ENCODE results near the gene C9orf85. TPM values are rescaled to one million over a fixed set of nuclear protein-coding genes. Genes with fewer than 3 reads are reported as not detected.

The C9orf85 gene
- total RNA-seq, 2 donors from 2014 or later, result 7.5 to 9.3 TPM

- Histone ChIP-seq H3K36me3 (ENCODE audit: control insufficient read depth, insufficient read depth, low read length) (peaks cover 39% of the 10 kb centered on the region), H3K4me3 (ENCODE audit: low read length) (no peak overlapping the region), H3K9me3 (ENCODE audit: control insufficient read depth, low read length) (peaks cover 20% of the 10 kb centered on the region), H3K9ac (ENCODE audit: extremely low read depth, low read length, poor library complexity, severe bottlenecking) (no peak overlapping the region), H3K27me3 (ENCODE audit: control insufficient read depth, insufficient read depth, low read length, poor library complexity, severe bottlenecking) (no peaks in the 10 kb centered on the region), H3K4me1 (ENCODE audit: control insufficient read depth, insufficient read depth, low read length) (no peaks in the 10 kb centered on the region), H3K27ac (ENCODE audit: low read depth, low read length) (no peak overlapping the region)
- Mint-ChIP-seq H3K9me3 (peaks cover 12% of the 10 kb centered on the region), H3K4me3 (no peak overlapping the region), H3K27me3 (ENCODE audit: insufficient read depth) (no peaks in the 10 kb centered on the region), H3K27ac (no peak overlapping the region), H3K36me3 (ENCODE audit: low read depth) (peaks cover 47% of the 10 kb centered on the region), H3K4me1 (peaks cover 1% of the 10 kb centered on the region)
- TF ChIP-seq, protein P1, sequence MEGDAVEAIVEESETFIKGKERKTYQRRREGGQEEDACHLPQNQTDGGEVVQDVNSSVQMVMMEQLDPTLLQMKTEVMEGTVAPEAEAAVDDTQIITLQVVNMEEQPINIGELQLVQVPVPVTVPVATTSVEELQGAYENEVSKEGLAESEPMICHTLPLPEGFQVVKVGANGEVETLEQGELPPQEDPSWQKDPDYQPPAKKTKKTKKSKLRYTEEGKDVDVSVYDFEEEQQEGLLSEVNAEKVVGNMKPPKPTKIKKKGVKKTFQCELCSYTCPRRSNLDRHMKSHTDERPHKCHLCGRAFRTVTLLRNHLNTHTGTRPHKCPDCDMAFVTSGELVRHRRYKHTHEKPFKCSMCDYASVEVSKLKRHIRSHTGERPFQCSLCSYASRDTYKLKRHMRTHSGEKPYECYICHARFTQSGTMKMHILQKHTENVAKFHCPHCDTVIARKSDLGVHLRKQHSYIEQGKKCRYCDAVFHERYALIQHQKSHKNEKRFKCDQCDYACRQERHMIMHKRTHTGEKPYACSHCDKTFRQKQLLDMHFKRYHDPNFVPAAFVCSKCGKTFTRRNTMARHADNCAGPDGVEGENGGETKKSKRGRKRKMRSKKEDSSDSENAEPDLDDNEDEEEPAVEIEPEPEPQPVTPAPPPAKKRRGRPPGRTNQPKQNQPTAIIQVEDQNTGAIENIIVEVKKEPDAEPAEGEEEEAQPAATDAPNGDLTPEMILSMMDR (conservative IDR thresholded peaks at IDR 0.05), result no peak
- WGBS, 2 experiments (ENCODE audit: insufficient coverage in 1 of 2, insufficient read length in 1 of 2), result 67 to 95% methylated on average over 1 of the region's 1 CpG
- DNase-seq, result no peak
Observed at GRCh38 chr9:71886015-71886414, 25.4 kb upstream of the C9orf85 start.

DNA sequence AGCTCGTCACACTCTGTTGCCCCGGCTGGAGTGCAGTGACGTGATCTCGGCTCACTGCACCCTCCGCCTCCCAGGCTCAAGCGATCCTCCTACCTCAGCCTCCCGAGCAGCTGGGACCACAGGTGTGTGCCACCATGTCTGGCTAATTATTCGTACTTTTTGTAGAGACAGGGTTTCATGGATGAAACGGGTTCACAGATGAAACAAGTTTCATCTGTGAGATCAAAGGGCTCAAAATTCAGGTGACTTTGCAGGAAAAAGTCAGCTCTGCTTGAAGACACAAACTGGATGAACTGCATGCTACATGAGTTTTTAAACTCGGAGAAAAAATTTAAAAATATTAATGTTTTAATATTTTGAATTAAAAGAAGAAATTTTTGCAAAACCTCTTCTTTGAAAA lies 24.9 kb upstream of the C9orf85 start:
- Mint-ChIP-seq H3K27ac (no peak overlapping the region), H3K4me3 (no peak overlapping the region), H3K4me1 (peaks cover 1% of the 10 kb centered on the region), H3K9me3 (peaks cover 12% of the 10 kb centered on the region), H3K36me3 (ENCODE audit: low read depth) (peaks cover 43% of the 10 kb centered on the region), H3K27me3 (ENCODE audit: insufficient read depth) (no peaks in the 10 kb centered on the region)
- Histone ChIP-seq H3K4me1 (ENCODE audit: control insufficient read depth, insufficient read depth, low read length) (no peaks in the 10 kb centered on the region), H3K27ac (ENCODE audit: low read depth, low read length) (no peak overlapping the region), H3K4me3 (ENCODE audit: low read length) (no peak overlapping the region), H3K27me3 (ENCODE audit: control insufficient read depth, insufficient read depth, low read length, poor library complexity, severe bottlenecking) (no peaks in the 10 kb centered on the region), H3K9ac (ENCODE audit: extremely low read depth, low read length, poor library complexity, severe bottlenecking) (no peak overlapping the region), H3K9me3 (ENCODE audit: control insufficient read depth, low read length) (peaks cover 20% of the 10 kb centered on the region), H3K36me3 (ENCODE audit: control insufficient read depth, insufficient read depth, low read length) (peaks cover 39% of the 10 kb centered on the region)
- TF ChIP-seq, protein P1 (conservative IDR thresholded peaks at IDR 0.05), result no peak
- WGBS, 2 experiments (ENCODE audit: insufficient coverage in 1 of 2, insufficient read length in 1 of 2), result 89 to 96% methylated on average over 9 of the region's 10 CpGs
- DNase-seq, result no peak

- H3K9me3 ChIP-seq (ENCODE audit: control insufficient read depth, low read length), result peaks cover 20% of the 10 kb centered on the region
- 67 to 83% methylated on average over 1 of the region's 1 CpG for WGBS, 2 experiments (ENCODE audit: insufficient coverage in 1 of 2, insufficient read length in 1 of 2)
- DNase-seq, result no peak
- H3K27me3 ChIP-seq (ENCODE audit: control insufficient read depth, insufficient read depth, low read length, poor library complexity, severe bottlenecking), result no peaks in the 10 kb centered on the region
- TF ChIP-seq, protein P1 (conservative IDR thresholded peaks at IDR 0.05), result no peak
- no peak overlapping the region for H3K27ac ChIP-seq (ENCODE audit: low read depth, low read length)
- Mint-ChIP-seq H3K4me3 (no peak overlapping the region), H3K9me3 (peaks cover 12% of the 10 kb centered on the region), H3K36me3 (ENCODE audit: low read depth) (peaks cover 38% of the 10 kb centered on the region), H3K27me3 (ENCODE audit: insufficient read depth) (no peaks in the 10 kb centered on the region), H3K4me1 (peaks cover 1% of the 10 kb centered on the region), H3K27ac (no peak overlapping the region)
- H3K4me1 ChIP-seq (ENCODE audit: control insufficient read depth, insufficient read depth, low read length), result no peaks in the 10 kb centered on the region
- H3K9ac ChIP-seq (ENCODE audit: extremely low read depth, low read length, poor library complexity, severe bottlenecking), result no peak overlapping the region
- peaks cover 34% of the 10 kb centered on the region for H3K36me3 ChIP-seq (ENCODE audit: control insufficient read depth, insufficient read depth, low read length)
- H3K4me3 ChIP-seq (ENCODE audit: low read length), result no peak overlapping the region
Observed at GRCh38 chr9:71887362-71887761, 24.1 kb upstream of the C9orf85 start.
